EH (cell line): ENCODE data around the gene NBDY.
"Not testable (repeated sequence)": the region's sequence is repeated elsewhere in the genome, so short reads cannot be mapped to it uniquely, and the experiment has no call there.

Experiments used
- DNase-seq: peaks from one replicate; pipeline ENCODE4 v3.0.0-alpha.2; 2015; ENCODE audit warnings: low read depth

NBDY gene

GRCh38 chrX:56764153-56764974 is 35.3 kb downstream of the NBDY start:
- DNase-seq, result peak; percentile 74

- DNase-seq, result no peak
Measured at GRCh38 chrX:56764975-56765791, 36.1 kb downstream of the NBDY start.

GRCh38 chrX:56765811-56766553 is 36.9 kb downstream of the NBDY start:
- DNase-seq, result no peak

GRCh38 chrX:56766554-56767347 is 37.7 kb downstream of the NBDY start:
- peak; percentile 73 for DNase-seq

- DNase-seq, result not testable (repeated sequence)
Measured at GRCh38 chrX:56767348-56768119, 38.5 kb downstream of the NBDY start.

- DNase-seq, result not testable (repeated sequence)
Measured at GRCh38 chrX:56768120-56768660, 39.1 kb downstream of the NBDY start.

- DNase-seq, result not testable (repeated sequence)
Measured at GRCh38 chrX:56772675-56773521, 43.9 kb downstream of the NBDY start.

- not testable (repeated sequence) for DNase-seq
Measured at GRCh38 chrX:56773522-56774060, 44.5 kb downstream of the NBDY start.

- DNase-seq, result not testable (repeated sequence)
Measured at GRCh38 chrX:56778099-56778923, 49.3 kb downstream of the NBDY start.

GRCh38 chrX:56778924-56779468 is 50.0 kb downstream of the NBDY start:
- DNase-seq, result not testable (repeated sequence)

GRCh38 chrX:56780681-56781649 is 51.9 kb downstream of the NBDY start:
- DNase-seq, result not testable (repeated sequence)

GRCh38 chrX:56782352-56782751 is 53.3 kb downstream of the NBDY start:
- DNase-seq, result no peak

- DNase-seq, result no peak
Measured at GRCh38 chrX:56782791-56783449, 53.9 kb downstream of the NBDY start.

GRCh38 chrX:56783450-56783831 is 54.4 kb downstream of the NBDY start:
- no peak for DNase-seq

GRCh38 chrX:56783996-56784620 is 55.1 kb downstream of the NBDY start:
- DNase-seq, result no peak

GRCh38 chrX:56784666-56785065 is 55.6 kb downstream of the NBDY start:
- no peak for DNase-seq
